Measurements from ENCODE around the gene SAMD4A.

- no peak for TF ChIP-seq REST (IDR thresholded peaks at IDR 0.05; ENCODE audit: low read depth)
- no peak for TF ChIP-seq TAF1 (IDR thresholded peaks at IDR 0.05; ENCODE audit: low read depth)
Observed at GRCh38 chr14:54562334-54562733, 4.6 kb upstream of the SAMD4A start.

Measured in Ishikawa (cell line).